OCI-LY3 (cell line): Measurements from ENCODE around the gene GTPBP3.

Experiments used
- EZH2phosphoT487 ChIP-seq: fragments of 200-600 bp; shearing (Covaris generic); IDR thresholded peaks from 2 replicates; pipeline ENCODE4 v1.6.1; 2018; ENCODE audit warnings: antibody characterized with exemption, mixed run types, low read depth
- TF ChIP-seq, protein P1 (sequence below): fragments of 200-600, 300-600 bp; sonication (generic); IDR thresholded peaks from 2 replicates; pipeline ENCODE4 v1.5.1; 2014; ENCODE audit warnings: antibody characterized with exemption, low read length, low read depth

DNA sequence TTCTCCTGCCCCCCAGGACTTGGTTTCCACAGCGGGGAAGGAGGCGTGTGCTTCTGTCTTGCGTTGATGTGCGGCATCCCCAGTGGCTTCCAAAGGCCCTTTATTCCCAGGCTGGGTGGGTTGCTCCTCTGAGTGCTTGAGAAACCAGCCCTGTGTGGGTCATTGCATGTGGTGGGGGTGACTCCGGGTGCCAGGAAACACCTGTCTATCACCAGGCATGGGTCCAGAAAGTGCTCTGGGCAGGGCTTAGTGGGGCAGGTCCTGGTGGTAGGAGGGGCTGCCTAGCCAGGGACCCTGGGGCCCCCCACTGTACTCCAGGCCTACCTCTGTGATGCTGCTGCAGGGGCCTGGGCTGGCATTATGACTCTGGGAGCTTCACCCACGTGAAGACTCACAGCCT, 18.4 kb upstream of the GTPBP3 start:
- TF ChIP-seq, protein P1, sequence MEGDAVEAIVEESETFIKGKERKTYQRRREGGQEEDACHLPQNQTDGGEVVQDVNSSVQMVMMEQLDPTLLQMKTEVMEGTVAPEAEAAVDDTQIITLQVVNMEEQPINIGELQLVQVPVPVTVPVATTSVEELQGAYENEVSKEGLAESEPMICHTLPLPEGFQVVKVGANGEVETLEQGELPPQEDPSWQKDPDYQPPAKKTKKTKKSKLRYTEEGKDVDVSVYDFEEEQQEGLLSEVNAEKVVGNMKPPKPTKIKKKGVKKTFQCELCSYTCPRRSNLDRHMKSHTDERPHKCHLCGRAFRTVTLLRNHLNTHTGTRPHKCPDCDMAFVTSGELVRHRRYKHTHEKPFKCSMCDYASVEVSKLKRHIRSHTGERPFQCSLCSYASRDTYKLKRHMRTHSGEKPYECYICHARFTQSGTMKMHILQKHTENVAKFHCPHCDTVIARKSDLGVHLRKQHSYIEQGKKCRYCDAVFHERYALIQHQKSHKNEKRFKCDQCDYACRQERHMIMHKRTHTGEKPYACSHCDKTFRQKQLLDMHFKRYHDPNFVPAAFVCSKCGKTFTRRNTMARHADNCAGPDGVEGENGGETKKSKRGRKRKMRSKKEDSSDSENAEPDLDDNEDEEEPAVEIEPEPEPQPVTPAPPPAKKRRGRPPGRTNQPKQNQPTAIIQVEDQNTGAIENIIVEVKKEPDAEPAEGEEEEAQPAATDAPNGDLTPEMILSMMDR, result no peak
- TF ChIP-seq EZH2phosphoT487, result no peak
